H1 (cell line): Measurements from ENCODE around the gene PHC3.

Experiments used
- EP300 ChIP-seq, 2 experiments: IDR thresholded peaks; 1 replicate in 1 of 2; 2 replicates in 1 of 2; pipeline ENCODE4 v1.6.1; 2011 to 2012; ENCODE audit warnings: low read depth in 2 of 2, low read length in 2 of 2, mild to moderate bottlenecking in 2 of 2, borderline replicate concordance in 1 of 2, inconsistent platforms in 1 of 2, moderate library complexity in 1 of 2
- EZH2 ChIP-seq: fragments of 200-600 bp; sonication (generic); IDR thresholded peaks from 2 replicates; pipeline ENCODE4 v1.7.1; 2012; ENCODE audit warnings: low read depth, mild to moderate bottlenecking, moderate library complexity, low read length, inconsistent platforms; ENCODE audit not compliant: severe bottlenecking
- GABPA ChIP-seq: IDR thresholded peaks from 2 replicates; pipeline ENCODE4 v1.6.1; 2011; ENCODE audit warnings: mild to moderate bottlenecking, low read length, moderate library complexity, borderline replicate concordance; ENCODE audit not compliant: insufficient read depth
- JUND ChIP-seq: IDR thresholded peaks from 2 replicates; pipeline ENCODE4 v1.6.1; 2011; ENCODE audit warnings: mild to moderate bottlenecking, improper control_type of control experiment, low read length
- MAFK ChIP-seq: IDR thresholded peaks from 2 replicates; pipeline ENCODE4 v1.6.1; 2012; ENCODE audit warnings: low read depth, mild to moderate bottlenecking, improper control_type of control experiment, low read length
- POLR2A ChIP-seq, 2 experiments: IDR thresholded peaks; 1 replicate in 1 of 2; 2 replicates in 1 of 2; pipeline ENCODE4 v1.6.1; 2011; ENCODE audit warnings: low read depth in 2 of 2, low read length in 2 of 2, mild to moderate bottlenecking in 2 of 2; ENCODE audit errors: control extremely low read depth in 1 of 2
- RBBP5 ChIP-seq: IDR thresholded peaks from 2 replicates; pipeline ENCODE4 v1.7.1; 2012; ENCODE audit warnings: low read depth, mild to moderate bottlenecking, inconsistent platforms, low read length, moderate library complexity, borderline replicate concordance
- SP1 ChIP-seq: IDR thresholded peaks from 2 replicates; pipeline ENCODE4 v1.6.1; 2011; ENCODE audit warnings: low read depth, low read length
- SP2 ChIP-seq: IDR thresholded peaks from 2 replicates; pipeline ENCODE4 v1.6.1; 2012; ENCODE audit warnings: mild to moderate bottlenecking, low read length, inconsistent platforms
- ZNF274 ChIP-seq: IDR thresholded peaks from 2 replicates; pipeline ENCODE4 v1.7.0; 2012; ENCODE audit warnings: low read length, borderline replicate concordance; ENCODE audit errors: extremely low read depth
- TF ChIP-seq, protein P1 (sequence below), 3 experiments: IDR thresholded peaks; 1 replicate in 2 of 3; 2 replicates in 1 of 3; pipeline versions ENCODE4 v1.5.1 to v1.6.1; 2011; ENCODE audit warnings: low read length in 3 of 3, mild to moderate bottlenecking in 3 of 3, inconsistent platforms in 2 of 3, low read depth in 1 of 3, moderate library complexity in 1 of 3; ENCODE audit not compliant: insufficient read depth in 1 of 3; ENCODE audit errors: control extremely low read depth in 1 of 3

GRCh38 chr3:170108955-170109354 lies 72.6 kb downstream of the PHC3 start:
- TF ChIP-seq, protein P1, sequence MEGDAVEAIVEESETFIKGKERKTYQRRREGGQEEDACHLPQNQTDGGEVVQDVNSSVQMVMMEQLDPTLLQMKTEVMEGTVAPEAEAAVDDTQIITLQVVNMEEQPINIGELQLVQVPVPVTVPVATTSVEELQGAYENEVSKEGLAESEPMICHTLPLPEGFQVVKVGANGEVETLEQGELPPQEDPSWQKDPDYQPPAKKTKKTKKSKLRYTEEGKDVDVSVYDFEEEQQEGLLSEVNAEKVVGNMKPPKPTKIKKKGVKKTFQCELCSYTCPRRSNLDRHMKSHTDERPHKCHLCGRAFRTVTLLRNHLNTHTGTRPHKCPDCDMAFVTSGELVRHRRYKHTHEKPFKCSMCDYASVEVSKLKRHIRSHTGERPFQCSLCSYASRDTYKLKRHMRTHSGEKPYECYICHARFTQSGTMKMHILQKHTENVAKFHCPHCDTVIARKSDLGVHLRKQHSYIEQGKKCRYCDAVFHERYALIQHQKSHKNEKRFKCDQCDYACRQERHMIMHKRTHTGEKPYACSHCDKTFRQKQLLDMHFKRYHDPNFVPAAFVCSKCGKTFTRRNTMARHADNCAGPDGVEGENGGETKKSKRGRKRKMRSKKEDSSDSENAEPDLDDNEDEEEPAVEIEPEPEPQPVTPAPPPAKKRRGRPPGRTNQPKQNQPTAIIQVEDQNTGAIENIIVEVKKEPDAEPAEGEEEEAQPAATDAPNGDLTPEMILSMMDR (IDR thresholded peaks at IDR 0.05; ENCODE audit: control extremely low read depth in 1 of 3, insufficient read depth in 1 of 3, low read depth in 1 of 3, low read length in 3 of 3), result no peak
- TF ChIP-seq EZH2, result no peak
- TF ChIP-seq MAFK, result peak; percentile 5; the same call in 1 of the 2 replicates
- TF ChIP-seq EP300 (IDR thresholded peaks at IDR 0.05; ENCODE audit: borderline replicate concordance in 1 of 2, low read depth in 2 of 2, low read length in 2 of 2), result no peak
- no peak for TF ChIP-seq POLR2A (IDR thresholded peaks at IDR 0.05; ENCODE audit: control extremely low read depth in 1 of 2, low read depth in 2 of 2, low read length in 2 of 2)
- no peak for TF ChIP-seq GABPA
- TF ChIP-seq ZNF274, result no peak
- no peak for TF ChIP-seq SP1
- TF ChIP-seq JUND, result no peak
- no peak for TF ChIP-seq SP2
- TF ChIP-seq RBBP5, result no peak
